Suprapubic skin (tissue), 4 donors: Measurements from ENCODE around the gene MYO1E. TPM values are rescaled to one million over a fixed set of nuclear protein-coding genes. Genes with fewer than 3 reads are reported as not detected.

Experiments
- DNase-seq, 2 donors: peaks; one replicate each; pipeline ENCODE4 v3.0.0-alpha.2; 2019; ENCODE audit warnings: low spot score in 2 of 2
- H3K27ac ChIP-seq: fragments of 200-600 bp; sonication (generic); one replicate; pipeline ENCODE4 v1.5.1; 2019
- H3K27me3 ChIP-seq: fragments of 200-600 bp; sonication (generic); one replicate; pipeline ENCODE4 v1.5.1; 2019
- H3K36me3 ChIP-seq: fragments of 200-600 bp; sonication (generic); one replicate; pipeline ENCODE4 v1.5.1; 2019
- H3K4me1 ChIP-seq: fragments of 200-600 bp; sonication (generic); one replicate; pipeline ENCODE4 v1.5.1; 2019
- H3K4me3 ChIP-seq: fragments of 200-600 bp; sonication (generic); one replicate; pipeline ENCODE4 v1.5.1; 2019; ENCODE audit warnings: mild to moderate bottlenecking
- H3K9me3 ChIP-seq: fragments of 200-600 bp; sonication (generic); one replicate; pipeline ENCODE4 v1.5.1; 2019
- EP300 ChIP-seq: sonication (generic); formaldehyde crosslinking; IDR thresholded peaks from one replicate; pipeline ENCODE4 v1.6.1; 2017; ENCODE audit warnings: antibody characterized with exemption
- POLR2A ChIP-seq, 2 donors: fragments of 450-650 bp; IDR thresholded peaks; one replicate each; pipeline ENCODE4 v1.6.1; 2017; ENCODE audit warnings: antibody characterized with exemption in 2 of 2, mild to moderate bottlenecking in 2 of 2, moderate library complexity in 2 of 2
- POLR2AphosphoS5 ChIP-seq, 3 donors: sonication (generic); formaldehyde crosslinking; IDR thresholded peaks; one replicate each; pipeline ENCODE4 v1.6.1; 2017; ENCODE audit warnings: antibody characterized with exemption in 3 of 3
- WGBS: methylation state at CpG from one replicate; pipeline ENCODE4 v1.1.5; 2018; 5-methylcytosine and 5-hydroxymethylcytosine counted together
- total RNA-seq, 4 donors: library from RNA; depleted of rRNA; stranded (reverse); fragments of >200 nt; gene quantifications; one replicate each; pipeline ENCODE4 v1.1.0, GENCODE V29; 2016
- TF ChIP-seq, protein P1 (sequence below), 2 donors: fragments of 200-600 bp in 1 of 2; fragments of 450-650 bp in 1 of 2; sonication (generic) in 1 of 2; IDR thresholded peaks; one replicate each; pipeline ENCODE4 v1.5.1; 2016 to 2019; ENCODE audit warnings: antibody characterized with exemption in 2 of 2, mild to moderate bottlenecking in 1 of 2, moderate library complexity in 1 of 2

MYO1E gene
- total RNA-seq, 4 donors from 2014 or later, result 79.7 to 171 (median 144) TPM

DNA sequence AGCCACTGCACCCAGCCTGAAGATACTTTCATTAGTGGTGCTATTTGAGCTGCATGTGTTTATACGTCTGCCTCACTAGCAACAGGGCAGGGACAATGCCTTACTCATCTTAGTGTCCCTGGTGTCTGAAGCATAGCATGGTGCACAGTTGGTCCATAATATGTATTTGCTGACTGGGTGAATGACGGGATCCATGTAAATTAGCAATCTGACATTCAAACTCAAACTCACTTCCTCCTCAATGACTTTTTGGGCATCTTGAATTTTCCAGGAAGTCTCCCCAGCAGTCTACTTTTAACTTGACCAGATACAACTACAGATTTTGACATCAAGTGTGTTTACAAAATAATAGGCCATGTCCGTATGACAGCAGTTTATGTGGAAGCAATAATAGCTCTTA, 169.0 kb downstream of the MYO1E start:
- no peak for DNase-seq
- H3K27ac ChIP-seq, result no peak overlapping the region
- H3K4me1 ChIP-seq, result no peaks in the 10 kb centered on the region
- WGBS, result 76% methylated on average over 3 of the region's 3 CpGs
- peaks cover 64% of the 10 kb centered on the region for H3K36me3 ChIP-seq
- no peaks in the 10 kb centered on the region for H3K9me3 ChIP-seq
- TF ChIP-seq POLR2A (IDR thresholded peaks at IDR 0.05) (no peak), POLR2AphosphoS5 (IDR thresholded peaks at IDR 0.05) (no peak), EP300 (no peak)
- TF ChIP-seq, protein P1, sequence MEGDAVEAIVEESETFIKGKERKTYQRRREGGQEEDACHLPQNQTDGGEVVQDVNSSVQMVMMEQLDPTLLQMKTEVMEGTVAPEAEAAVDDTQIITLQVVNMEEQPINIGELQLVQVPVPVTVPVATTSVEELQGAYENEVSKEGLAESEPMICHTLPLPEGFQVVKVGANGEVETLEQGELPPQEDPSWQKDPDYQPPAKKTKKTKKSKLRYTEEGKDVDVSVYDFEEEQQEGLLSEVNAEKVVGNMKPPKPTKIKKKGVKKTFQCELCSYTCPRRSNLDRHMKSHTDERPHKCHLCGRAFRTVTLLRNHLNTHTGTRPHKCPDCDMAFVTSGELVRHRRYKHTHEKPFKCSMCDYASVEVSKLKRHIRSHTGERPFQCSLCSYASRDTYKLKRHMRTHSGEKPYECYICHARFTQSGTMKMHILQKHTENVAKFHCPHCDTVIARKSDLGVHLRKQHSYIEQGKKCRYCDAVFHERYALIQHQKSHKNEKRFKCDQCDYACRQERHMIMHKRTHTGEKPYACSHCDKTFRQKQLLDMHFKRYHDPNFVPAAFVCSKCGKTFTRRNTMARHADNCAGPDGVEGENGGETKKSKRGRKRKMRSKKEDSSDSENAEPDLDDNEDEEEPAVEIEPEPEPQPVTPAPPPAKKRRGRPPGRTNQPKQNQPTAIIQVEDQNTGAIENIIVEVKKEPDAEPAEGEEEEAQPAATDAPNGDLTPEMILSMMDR (IDR thresholded peaks at IDR 0.05), result no peak
- H3K4me3 ChIP-seq, result no peak overlapping the region
- H3K27me3 ChIP-seq, result no peaks in the 10 kb centered on the region

DNA sequence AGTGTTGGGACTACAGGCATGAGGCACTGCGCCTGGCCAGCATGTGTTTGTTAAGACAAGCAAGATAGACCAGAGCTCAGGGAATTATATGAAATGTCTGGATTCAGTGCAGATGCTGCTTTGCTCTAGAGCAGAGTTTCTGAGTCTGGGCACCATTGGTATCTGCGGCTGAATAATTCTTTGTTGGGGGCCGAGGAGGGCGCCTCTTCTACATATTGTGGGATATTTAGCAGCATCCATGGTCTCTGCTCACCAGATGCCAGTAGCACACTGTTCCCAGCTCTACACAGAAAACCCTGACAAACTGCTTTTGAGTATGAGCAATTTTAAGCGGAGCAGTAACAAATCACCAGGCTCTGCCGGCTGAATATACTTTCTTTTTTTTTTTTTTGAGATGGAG, 169.7 kb downstream of the MYO1E start:
- Histone ChIP-seq H3K9me3 (no peaks in the 10 kb centered on the region), H3K4me1 (no peaks in the 10 kb centered on the region), H3K27ac (no peak overlapping the region), H3K27me3 (no peaks in the 10 kb centered on the region), H3K4me3 (no peak overlapping the region), H3K36me3 (peaks cover 64% of the 10 kb centered on the region)
- 90% methylated on average over 6 of the region's 6 CpGs for WGBS
- DNase-seq, result no peak
- TF ChIP-seq POLR2A (IDR thresholded peaks at IDR 0.05) (no peak), EP300 (no peak), POLR2AphosphoS5 (IDR thresholded peaks at IDR 0.05) (no peak)
- TF ChIP-seq, protein P1 (IDR thresholded peaks at IDR 0.05), result no peak

DNA sequence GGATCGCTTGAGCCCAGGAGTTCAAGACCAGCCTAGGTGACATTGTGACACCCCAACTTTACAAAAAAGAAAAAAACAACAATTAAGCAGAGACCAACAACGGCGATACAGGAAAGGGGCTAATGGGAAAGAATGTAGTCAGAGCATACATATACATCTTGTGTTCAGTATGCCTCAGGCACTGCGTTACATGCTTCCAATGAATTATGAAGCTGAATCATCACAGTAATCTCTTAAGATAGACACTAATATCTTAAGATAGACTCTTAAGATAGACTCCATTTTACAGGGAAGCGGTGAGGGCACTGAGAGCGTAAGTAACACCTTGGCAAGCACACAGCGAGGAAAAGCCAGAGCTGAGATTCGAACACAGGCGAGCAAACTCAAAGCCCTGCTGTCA, 172.1 kb downstream of the MYO1E start:
- Histone ChIP-seq H3K9me3 (no peaks in the 10 kb centered on the region), H3K36me3 (peaks cover 50% of the 10 kb centered on the region), H3K27ac (peak overlapping the region; percentile 12), H3K27me3 (no peaks in the 10 kb centered on the region), H3K4me1 (no peaks in the 10 kb centered on the region), H3K4me3 (no peak overlapping the region)
- TF ChIP-seq, protein P1 (IDR thresholded peaks at IDR 0.05), result no peak
- TF ChIP-seq EP300, result no peak
- TF ChIP-seq POLR2AphosphoS5 (IDR thresholded peaks at IDR 0.05), result no peak
- no peak for TF ChIP-seq POLR2A (IDR thresholded peaks at IDR 0.05)
- 72% methylated on average over 9 of the region's 9 CpGs for WGBS
- no peak for DNase-seq

GRCh38 chr15:59199626-59200465, 172.8 kb downstream of the MYO1E start:
- no peaks in the 10 kb centered on the region for H3K4me1 ChIP-seq
- H3K27ac ChIP-seq, result no peak overlapping the region

GRCh38 chr15:59197454-59197853, 175.2 kb downstream of the MYO1E start:
- TF ChIP-seq, protein P1 (IDR thresholded peaks at IDR 0.05), result no peak
- TF ChIP-seq POLR2AphosphoS5 (IDR thresholded peaks at IDR 0.05) (no peak), EP300 (no peak), POLR2A (IDR thresholded peaks at IDR 0.05) (no peak)
- WGBS, result 77% methylated on average over 2 of the region's 2 CpGs
- no peak for DNase-seq
- no peaks in the 10 kb centered on the region for H3K27me3 ChIP-seq
- H3K36me3 ChIP-seq, result peaks cover 53% of the 10 kb centered on the region
- no peaks in the 10 kb centered on the region for H3K4me1 ChIP-seq
- no peak overlapping the region for H3K27ac ChIP-seq
- H3K9me3 ChIP-seq, result no peaks in the 10 kb centered on the region
- H3K4me3 ChIP-seq, result no peak overlapping the region

More at GRCh38 chr15:59199626-59200465, 172.8 kb downstream of the MYO1E start:
- TF ChIP-seq POLR2A (IDR thresholded peaks at IDR 0.05) (no peak), POLR2AphosphoS5 (IDR thresholded peaks at IDR 0.05) (no peak), EP300 (no peak)
- TF ChIP-seq, protein P1 (IDR thresholded peaks at IDR 0.05), result no peak
- H3K27me3 ChIP-seq, result no peaks in the 10 kb centered on the region
- peaks cover 49% of the 10 kb centered on the region for H3K36me3 ChIP-seq
- DNase-seq, result no peak
- WGBS, result 82% methylated on average over 10 of the region's 10 CpGs
- no peaks in the 10 kb centered on the region for H3K9me3 ChIP-seq
- H3K4me3 ChIP-seq, result no peak overlapping the region
